ENCODE results near the gene GEMIN4. TPM values are rescaled to one million over a fixed set of nuclear protein-coding genes. Genes with fewer than 3 reads are reported as not detected.

GEMIN4 gene
- total RNA-seq, 1 donor from 2014 or later: 15.6 TPM

GRCh38 chr17:726271-726919 lies 25.7 kb downstream of the GEMIN4 start:
- peaks cover 3% of the 10 kb centered on the region for H3K27me3 Mint-ChIP-seq (ENCODE audit: insufficient read depth, low read depth)
- TF ChIP-seq, protein P1, sequence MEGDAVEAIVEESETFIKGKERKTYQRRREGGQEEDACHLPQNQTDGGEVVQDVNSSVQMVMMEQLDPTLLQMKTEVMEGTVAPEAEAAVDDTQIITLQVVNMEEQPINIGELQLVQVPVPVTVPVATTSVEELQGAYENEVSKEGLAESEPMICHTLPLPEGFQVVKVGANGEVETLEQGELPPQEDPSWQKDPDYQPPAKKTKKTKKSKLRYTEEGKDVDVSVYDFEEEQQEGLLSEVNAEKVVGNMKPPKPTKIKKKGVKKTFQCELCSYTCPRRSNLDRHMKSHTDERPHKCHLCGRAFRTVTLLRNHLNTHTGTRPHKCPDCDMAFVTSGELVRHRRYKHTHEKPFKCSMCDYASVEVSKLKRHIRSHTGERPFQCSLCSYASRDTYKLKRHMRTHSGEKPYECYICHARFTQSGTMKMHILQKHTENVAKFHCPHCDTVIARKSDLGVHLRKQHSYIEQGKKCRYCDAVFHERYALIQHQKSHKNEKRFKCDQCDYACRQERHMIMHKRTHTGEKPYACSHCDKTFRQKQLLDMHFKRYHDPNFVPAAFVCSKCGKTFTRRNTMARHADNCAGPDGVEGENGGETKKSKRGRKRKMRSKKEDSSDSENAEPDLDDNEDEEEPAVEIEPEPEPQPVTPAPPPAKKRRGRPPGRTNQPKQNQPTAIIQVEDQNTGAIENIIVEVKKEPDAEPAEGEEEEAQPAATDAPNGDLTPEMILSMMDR (IDR thresholded peaks at IDR 0.05): no peak
- no peak for TF ChIP-seq EZH2phosphoT487 (IDR thresholded peaks at IDR 0.05)
- TF ChIP-seq EZH2 (IDR thresholded peaks at IDR 0.05): no peak
- H3K27ac Mint-ChIP-seq: no peak overlapping the region
- H3K4me3 ChIP-seq: peak overlapping the region; percentile 4
- no peak overlapping the region for H3K9ac ChIP-seq
- no peaks in the 10 kb centered on the region for H3K27me3 ChIP-seq
- peak overlapping the region; percentile 61 for H3K4me2 ChIP-seq
- no peaks in the 10 kb centered on the region for H3K9me3 Mint-ChIP-seq
- H3K36me3 ChIP-seq: no peaks in the 10 kb centered on the region
- no peak overlapping the region for H3K4me3 Mint-ChIP-seq
- H3K36me3 Mint-ChIP-seq: peaks cover 2% of the 10 kb centered on the region
- H3K79me2 ChIP-seq (ENCODE audit: low read depth): peaks cover 11% of the 10 kb centered on the region
- peaks cover 37% of the 10 kb centered on the region for H3F3A ChIP-seq (ENCODE audit: low read depth)
- H4K20me1 ChIP-seq (ENCODE audit: low read depth): peaks cover 4% of the 10 kb centered on the region
- no peak overlapping the region for H3K27ac ChIP-seq
- H3K4me1 Mint-ChIP-seq: peaks cover 16% of the 10 kb centered on the region
- no peaks in the 10 kb centered on the region for H3K9me3 ChIP-seq (ENCODE audit: low read depth)
- H2AFZ ChIP-seq (replicated peaks): peak overlapping the region; percentile 11
- H3K4me1 ChIP-seq: peaks cover 14% of the 10 kb centered on the region
- DNase-seq (ENCODE audit: low spot score): peak; percentile 76

- H3K36me3 ChIP-seq: no peaks in the 10 kb centered on the region
- H3K4me1 ChIP-seq: peaks cover 14% of the 10 kb centered on the region
- H3K4me3 Mint-ChIP-seq: no peak overlapping the region
- no peaks in the 10 kb centered on the region for H3K27me3 ChIP-seq
- no peaks in the 10 kb centered on the region for H4K20me1 ChIP-seq (ENCODE audit: low read depth)
- H3K27ac ChIP-seq: no peak overlapping the region
- TF ChIP-seq, protein P1 (IDR thresholded peaks at IDR 0.05): no peak
- no peak for TF ChIP-seq EZH2phosphoT487 (IDR thresholded peaks at IDR 0.05)
- TF ChIP-seq EZH2 (IDR thresholded peaks at IDR 0.05): no peak
- peak overlapping the region; percentile 4 for H3K4me3 ChIP-seq
- H3K9ac ChIP-seq: no peak overlapping the region
- H2AFZ ChIP-seq (replicated peaks): no peak overlapping the region
- no peak overlapping the region for H3K27ac Mint-ChIP-seq
- H3K9me3 ChIP-seq (ENCODE audit: low read depth): no peaks in the 10 kb centered on the region
- peak overlapping the region; percentile 61 for H3K4me2 ChIP-seq
- no peaks in the 10 kb centered on the region for H3K9me3 Mint-ChIP-seq
- peaks cover 10% of the 10 kb centered on the region for H3K4me1 Mint-ChIP-seq
- H3F3A ChIP-seq (ENCODE audit: low read depth): peaks cover 35% of the 10 kb centered on the region
- H3K79me2 ChIP-seq (ENCODE audit: low read depth): peaks cover 4% of the 10 kb centered on the region
- peaks cover 2% of the 10 kb centered on the region for H3K36me3 Mint-ChIP-seq
- H3K27me3 Mint-ChIP-seq (ENCODE audit: insufficient read depth, low read depth): peaks cover 3% of the 10 kb centered on the region
- DNase-seq (ENCODE audit: low spot score): no peak
Measured at GRCh38 chr17:725746-726145, 26.3 kb downstream of the GEMIN4 start.

DNA sequence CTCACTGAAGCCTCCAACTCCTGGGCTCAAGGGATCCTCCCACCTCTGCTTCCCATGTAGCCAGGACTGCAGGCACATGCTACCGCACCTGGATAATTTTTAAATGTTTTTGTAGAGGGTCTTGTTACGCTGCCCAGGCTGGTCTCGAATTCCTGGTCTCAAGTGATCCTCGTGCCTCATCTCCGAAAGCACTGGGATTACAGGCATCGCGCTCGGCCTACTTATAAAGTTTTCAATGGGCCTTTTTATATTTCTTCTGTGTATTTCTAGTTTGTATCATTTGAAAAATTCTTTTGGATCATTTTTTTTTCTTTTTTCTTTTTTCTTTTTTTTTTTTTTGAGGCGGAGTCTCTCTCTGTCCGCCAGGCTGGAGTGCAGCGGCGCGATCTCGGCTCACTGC lies 27.0 kb downstream of the GEMIN4 start:
- H3K36me3 ChIP-seq: no peaks in the 10 kb centered on the region
- DNase-seq (ENCODE audit: low spot score): no peak
- no peaks in the 10 kb centered on the region for H3K79me2 ChIP-seq (ENCODE audit: low read depth)
- no peak overlapping the region for H3K4me2 ChIP-seq
- no peak overlapping the region for H3K9ac ChIP-seq
- H3K27me3 ChIP-seq: no peaks in the 10 kb centered on the region
- Mint-ChIP-seq H3K27me3 (ENCODE audit: insufficient read depth, low read depth) (no peaks in the 10 kb centered on the region), H3K4me3 (no peak overlapping the region), H3K36me3 (peaks cover 2% of the 10 kb centered on the region), H3K4me1 (peaks cover 6% of the 10 kb centered on the region), H3K9me3 (no peaks in the 10 kb centered on the region), H3K27ac (no peak overlapping the region)
- no peaks in the 10 kb centered on the region for H4K20me1 ChIP-seq (ENCODE audit: low read depth)
- H3K9me3 ChIP-seq (ENCODE audit: low read depth): no peaks in the 10 kb centered on the region
- no peak overlapping the region for H2AFZ ChIP-seq (replicated peaks)
- no peak overlapping the region for H3K4me3 ChIP-seq
- H3F3A ChIP-seq (ENCODE audit: low read depth): peaks cover 32% of the 10 kb centered on the region
- TF ChIP-seq EZH2 (IDR thresholded peaks at IDR 0.05) (no peak), EZH2phosphoT487 (IDR thresholded peaks at IDR 0.05) (no peak)
- TF ChIP-seq, protein P1 (IDR thresholded peaks at IDR 0.05): no peak
- peaks cover 14% of the 10 kb centered on the region for H3K4me1 ChIP-seq
- no peak overlapping the region for H3K27ac ChIP-seq

All from neural progenitor cell (in vitro differentiated cells).